Measurements from ENCODE around the gene APOO. TPM values are rescaled to one million over a fixed set of nuclear protein-coding genes. Genes with fewer than 3 reads are reported as not detected.
"Not testable (repeated sequence)": the region's sequence is repeated elsewhere in the genome, so short reads cannot be mapped to it uniquely, and the experiment has no call there.

APOO gene
- total RNA-seq, 1 donor = 13.0 TPM

DNA sequence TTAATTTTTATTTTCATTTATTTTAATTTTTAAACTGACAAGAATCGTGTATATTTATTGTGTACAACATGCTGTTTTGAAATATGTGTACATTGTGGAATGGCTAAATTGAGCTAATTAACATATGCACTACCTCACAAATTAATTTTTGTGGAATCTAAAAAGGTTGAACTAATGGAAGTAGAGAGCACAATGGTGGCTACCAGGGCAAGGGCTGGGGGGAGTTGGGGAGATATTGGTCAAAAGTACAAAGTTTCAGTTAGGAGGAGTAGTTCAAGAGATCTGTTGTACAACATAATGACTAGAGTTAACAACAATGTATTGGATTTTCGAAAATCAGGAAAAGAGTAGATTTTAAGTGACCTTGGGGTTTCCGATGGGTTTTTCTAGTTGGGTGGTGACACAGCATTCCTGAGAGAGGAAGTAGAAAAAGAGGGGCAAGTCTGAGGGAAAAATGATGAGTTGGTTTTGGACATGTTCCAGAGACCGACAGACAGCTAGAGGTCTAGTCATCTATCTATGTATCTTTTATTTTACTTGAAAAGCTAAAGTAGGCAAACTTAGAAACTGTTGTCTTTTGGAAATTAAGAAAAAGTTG is 23.2 kb downstream of the APOO start:
- no peak overlapping the region for H3K4me3 ChIP-seq (ENCODE audit: low read depth, low read length)
- DNase-seq (ENCODE audit: low read depth) = peak; percentile 22
- TF ChIP-seq, protein P1, sequence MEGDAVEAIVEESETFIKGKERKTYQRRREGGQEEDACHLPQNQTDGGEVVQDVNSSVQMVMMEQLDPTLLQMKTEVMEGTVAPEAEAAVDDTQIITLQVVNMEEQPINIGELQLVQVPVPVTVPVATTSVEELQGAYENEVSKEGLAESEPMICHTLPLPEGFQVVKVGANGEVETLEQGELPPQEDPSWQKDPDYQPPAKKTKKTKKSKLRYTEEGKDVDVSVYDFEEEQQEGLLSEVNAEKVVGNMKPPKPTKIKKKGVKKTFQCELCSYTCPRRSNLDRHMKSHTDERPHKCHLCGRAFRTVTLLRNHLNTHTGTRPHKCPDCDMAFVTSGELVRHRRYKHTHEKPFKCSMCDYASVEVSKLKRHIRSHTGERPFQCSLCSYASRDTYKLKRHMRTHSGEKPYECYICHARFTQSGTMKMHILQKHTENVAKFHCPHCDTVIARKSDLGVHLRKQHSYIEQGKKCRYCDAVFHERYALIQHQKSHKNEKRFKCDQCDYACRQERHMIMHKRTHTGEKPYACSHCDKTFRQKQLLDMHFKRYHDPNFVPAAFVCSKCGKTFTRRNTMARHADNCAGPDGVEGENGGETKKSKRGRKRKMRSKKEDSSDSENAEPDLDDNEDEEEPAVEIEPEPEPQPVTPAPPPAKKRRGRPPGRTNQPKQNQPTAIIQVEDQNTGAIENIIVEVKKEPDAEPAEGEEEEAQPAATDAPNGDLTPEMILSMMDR (IDR thresholded peaks at IDR 0.05; ENCODE audit: insufficient read depth, low read depth, low read length) = no peak

DNA sequence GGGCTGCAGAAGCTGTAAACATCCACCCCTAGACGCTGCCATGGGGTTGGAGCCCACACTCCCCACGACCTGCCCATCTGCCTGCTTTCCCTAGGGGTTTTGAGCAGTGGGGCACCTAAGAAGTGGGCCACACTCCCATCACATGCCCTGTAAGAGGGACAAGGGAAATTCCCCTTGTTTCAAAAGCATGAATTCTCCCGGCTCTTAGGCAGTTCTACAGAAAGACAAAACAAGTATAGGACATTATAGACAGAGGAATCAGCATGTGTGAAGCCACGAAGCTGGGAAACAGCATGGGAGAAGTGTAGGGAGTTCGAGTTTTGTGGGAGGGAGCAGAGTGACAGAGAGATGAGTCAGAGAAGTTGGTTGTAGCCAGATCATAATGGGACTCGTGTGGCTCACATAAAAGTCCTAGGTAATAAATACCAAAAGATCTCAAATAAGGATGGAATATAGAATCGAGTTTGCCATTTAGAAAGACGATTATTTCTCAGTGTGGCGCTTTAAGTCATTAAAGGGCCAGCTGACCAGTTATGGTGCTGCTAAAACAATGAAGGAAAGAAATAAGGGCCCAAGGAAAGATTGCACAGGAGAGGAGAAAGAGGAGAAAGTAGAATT is 23.9 kb downstream of the APOO start:
- peak; percentile 82 for DNase-seq (ENCODE audit: low read depth)
- H3K4me3 ChIP-seq (ENCODE audit: low read depth, low read length) = no peak overlapping the region
- TF ChIP-seq, protein P1 (IDR thresholded peaks at IDR 0.05; ENCODE audit: insufficient read depth, low read depth, low read length) = no peak

DNA sequence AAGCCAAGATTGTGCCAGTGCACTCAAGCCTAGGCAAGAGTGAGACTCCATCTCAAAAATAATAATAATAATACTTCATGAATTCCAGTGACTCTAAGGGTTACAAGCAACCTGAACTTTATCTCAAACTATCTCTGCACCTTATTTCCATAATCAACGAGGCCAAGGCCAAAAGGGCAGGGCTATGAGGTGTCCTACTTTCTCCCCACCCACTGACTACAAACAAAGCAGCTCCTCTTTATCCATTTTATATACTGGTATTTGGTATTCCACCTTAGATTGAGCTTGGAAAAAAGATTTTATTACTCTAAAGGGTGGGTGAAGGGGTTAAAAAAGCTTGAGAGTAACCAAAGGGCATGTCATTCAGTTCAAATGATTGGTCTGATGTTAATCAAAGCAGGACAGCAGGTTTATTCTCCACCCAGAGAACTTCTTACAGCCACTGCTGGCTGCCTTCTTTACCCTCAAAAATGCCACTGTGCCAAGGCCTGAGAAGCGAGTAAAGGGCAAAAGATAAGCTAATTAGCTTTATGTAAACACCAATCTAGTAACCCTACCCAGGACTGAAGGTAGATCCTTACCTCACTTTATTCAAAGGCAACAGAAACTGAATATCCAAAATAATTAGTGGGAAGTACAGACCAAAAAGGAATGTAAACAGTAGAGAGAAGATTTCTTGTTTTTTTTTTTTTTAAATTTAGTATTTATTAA is 28.2 kb downstream of the APOO start:
- DNase-seq (ENCODE audit: low read depth) = no peak
- TF ChIP-seq, protein P1 (IDR thresholded peaks at IDR 0.05; ENCODE audit: insufficient read depth, low read depth, low read length) = no peak
- H3K4me3 ChIP-seq (ENCODE audit: low read depth, low read length) = no peak overlapping the region

DNA sequence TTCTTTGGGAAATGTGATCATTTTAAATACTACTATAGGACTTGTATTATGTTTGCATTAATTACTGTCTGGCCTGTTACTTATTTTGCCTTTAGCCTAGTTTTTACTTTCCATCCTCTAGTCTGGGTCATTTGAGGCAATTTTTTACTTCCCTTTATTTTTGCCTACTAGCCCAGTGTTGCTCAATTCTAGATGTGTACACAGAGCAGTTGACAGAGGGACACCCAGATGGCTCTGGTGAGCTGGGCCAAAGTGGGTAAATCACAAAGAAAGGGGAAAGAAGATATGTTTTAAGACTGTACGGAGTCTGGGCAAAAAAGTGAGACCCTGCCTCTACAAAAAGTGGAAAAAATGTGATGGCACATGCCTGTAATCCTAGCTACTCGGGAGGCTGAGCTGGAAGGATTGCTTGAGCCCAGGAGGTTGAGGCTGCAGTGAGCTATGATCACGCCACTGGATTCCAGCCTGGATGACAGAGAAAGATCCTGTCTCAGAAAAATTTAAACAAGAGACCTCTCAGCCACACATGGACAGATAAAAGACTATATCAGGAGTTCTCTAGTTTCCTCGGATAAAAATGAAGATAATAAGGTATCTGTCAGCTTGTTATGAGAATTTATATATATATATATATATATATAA is 35.7 kb downstream of the APOO start:
- no peak overlapping the region for H3K4me3 ChIP-seq (ENCODE audit: low read depth, low read length)
- peak; percentile 25 for DNase-seq (ENCODE audit: low read depth)
- TF ChIP-seq, protein P1 (IDR thresholded peaks at IDR 0.05; ENCODE audit: insufficient read depth, low read depth, low read length) = no peak

DNA sequence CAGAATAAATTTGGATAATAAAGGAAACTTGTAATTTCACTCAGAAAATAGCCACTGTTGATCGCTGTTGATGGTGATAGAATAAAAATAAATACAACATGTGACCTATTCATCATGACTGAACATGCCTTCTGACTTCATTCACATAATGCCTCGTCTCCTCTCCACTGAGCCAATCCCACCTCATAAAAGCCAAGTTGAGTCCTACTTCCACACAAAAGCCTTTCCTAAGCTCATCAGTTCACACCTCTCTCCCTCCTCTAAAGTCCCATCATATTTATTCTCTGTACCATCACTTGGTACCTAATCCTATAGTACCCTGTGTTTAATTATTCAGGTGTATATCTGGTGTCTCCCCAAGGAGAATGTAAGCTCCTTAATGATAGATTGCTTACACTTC is 37.7 kb downstream of the APOO start:
- TF ChIP-seq, protein P1 (IDR thresholded peaks at IDR 0.05; ENCODE audit: insufficient read depth, low read depth, low read length) = no peak
- no peak for DNase-seq (ENCODE audit: low read depth)
- H3K4me3 ChIP-seq (ENCODE audit: low read depth, low read length) = no peak overlapping the region

DNA sequence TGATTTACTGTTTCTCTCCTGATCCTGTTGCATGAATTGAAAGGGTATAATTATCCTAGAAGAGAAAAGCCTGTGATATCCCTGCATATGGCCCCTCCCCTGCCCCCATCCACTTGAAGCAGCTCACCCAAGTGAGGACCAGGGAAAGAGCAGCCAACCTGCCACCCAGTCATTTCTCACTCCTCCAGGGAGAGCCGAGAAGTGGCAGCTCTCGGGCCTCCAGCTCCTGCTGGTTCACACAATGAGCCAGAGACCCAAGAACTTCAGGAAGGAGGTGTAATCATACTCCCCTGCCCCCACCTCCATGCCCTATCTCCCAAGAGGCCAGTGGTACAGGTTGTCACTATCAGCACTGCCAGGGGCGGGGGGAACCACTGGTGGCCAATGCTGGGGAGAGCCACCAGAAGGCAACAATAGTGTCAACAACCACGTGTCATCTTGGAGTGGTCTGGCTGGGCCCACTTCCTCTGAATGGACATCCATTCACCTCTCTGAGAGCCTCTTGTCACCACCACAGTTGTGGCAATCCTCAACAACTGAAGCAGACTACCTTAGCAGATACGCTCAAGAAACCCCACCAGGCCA is 42.9 kb downstream of the APOO start:
- TF ChIP-seq, protein P1 (IDR thresholded peaks at IDR 0.05; ENCODE audit: insufficient read depth, low read depth, low read length) = no peak
- H3K4me3 ChIP-seq (ENCODE audit: low read depth, low read length) = no peak overlapping the region
- no peak for DNase-seq (ENCODE audit: low read depth)

DNA sequence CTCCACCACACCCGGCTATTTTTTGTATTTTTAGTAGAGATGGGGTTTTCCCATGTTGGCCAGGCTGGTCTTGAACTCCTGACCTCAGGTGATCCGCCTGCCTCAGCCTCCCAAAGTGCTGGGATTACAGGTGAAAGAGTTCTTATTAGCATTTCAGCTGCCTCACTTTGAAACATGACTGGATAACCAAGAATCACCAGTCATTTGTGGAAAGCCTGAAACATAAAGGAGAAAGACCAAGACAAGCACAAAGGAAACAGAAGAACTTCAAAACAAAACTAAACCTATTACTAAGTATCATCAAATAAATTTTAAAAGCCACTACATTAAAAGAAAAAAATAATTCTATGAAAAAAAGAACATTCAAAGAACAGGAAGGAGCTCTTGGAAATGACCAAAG is 45.8 kb downstream of the APOO start:
- not testable (repeated sequence) for DNase-seq (ENCODE audit: low read depth); H3K4me3 ChIP-seq (ENCODE audit: low read depth, low read length)
